Cardiac fibroblast (primary cell): ENCODE data around the gene RABEP2.
"Not testable (repeated sequence)": the region's sequence is repeated elsewhere in the genome, so short reads cannot be mapped to it uniquely, and the experiment has no call there.

Experiments
- DNase-seq, 2 donors: peaks; one replicate each; pipeline versions ENCODE4 v3.0.0 to v3.0.0-alpha.2; 2010; ENCODE audit warnings: low read depth in 2 of 2
- H3K4me3 ChIP-seq, 2 donors: replicated peaks in 1 of 2; 1 replicate in 1 of 2; 2 replicates in 1 of 2; pipeline ENCODE4 v1.5.1; 2011; ENCODE audit warnings: low read depth in 2 of 2, low read length in 2 of 2, mild to moderate bottlenecking in 2 of 2, moderate library complexity in 1 of 2
- TF ChIP-seq, protein P1 (sequence below): IDR thresholded peaks from one replicate; pipeline ENCODE4 v1.5.1; 2011; ENCODE audit warnings: low read depth, mild to moderate bottlenecking, low read length, inconsistent platforms

Gene RABEP2

DNA sequence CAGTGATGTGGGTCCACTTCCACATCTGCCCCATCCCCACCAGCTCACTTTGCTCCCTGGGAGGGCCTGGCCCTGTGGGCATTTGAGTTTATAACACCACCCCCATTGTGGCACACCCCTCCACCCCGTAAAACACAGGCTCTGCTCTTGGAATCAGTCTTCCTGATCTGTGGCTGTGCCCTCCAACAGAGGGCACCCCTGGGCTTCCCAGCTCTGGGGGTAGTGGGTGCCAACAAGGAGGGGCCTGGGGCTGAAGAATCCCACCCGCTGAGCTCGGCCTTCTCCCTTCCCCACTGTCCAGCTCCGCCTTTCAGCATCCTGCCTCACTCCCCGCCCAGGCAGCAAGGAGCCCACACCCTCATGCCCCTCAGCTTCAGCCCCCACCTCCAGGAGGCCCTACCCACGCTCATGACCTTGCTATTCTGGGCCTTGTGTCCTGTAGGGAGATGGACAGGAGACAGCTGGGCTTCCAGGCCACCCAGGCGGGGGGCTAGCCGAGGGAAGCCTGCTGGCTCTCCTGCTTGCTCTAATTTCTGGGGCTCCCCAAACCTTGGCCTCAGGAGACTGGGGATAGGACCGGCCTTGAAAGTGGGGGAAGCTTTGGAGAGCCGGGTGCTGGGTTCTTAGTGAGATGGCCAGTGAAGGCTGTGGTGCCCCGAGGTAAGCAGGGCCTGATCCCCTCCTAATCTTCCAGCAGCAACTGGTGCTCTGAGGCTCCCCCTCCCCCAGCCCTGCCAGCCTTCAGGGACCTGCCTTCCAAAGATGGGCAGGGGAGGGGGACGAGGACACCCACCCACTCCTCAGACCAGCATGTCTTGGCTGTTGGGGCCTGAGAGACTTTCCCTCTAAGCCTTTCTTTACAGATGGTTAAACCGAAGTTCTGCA, 49.7 kb downstream of the RABEP2 start:
- TF ChIP-seq, protein P1, sequence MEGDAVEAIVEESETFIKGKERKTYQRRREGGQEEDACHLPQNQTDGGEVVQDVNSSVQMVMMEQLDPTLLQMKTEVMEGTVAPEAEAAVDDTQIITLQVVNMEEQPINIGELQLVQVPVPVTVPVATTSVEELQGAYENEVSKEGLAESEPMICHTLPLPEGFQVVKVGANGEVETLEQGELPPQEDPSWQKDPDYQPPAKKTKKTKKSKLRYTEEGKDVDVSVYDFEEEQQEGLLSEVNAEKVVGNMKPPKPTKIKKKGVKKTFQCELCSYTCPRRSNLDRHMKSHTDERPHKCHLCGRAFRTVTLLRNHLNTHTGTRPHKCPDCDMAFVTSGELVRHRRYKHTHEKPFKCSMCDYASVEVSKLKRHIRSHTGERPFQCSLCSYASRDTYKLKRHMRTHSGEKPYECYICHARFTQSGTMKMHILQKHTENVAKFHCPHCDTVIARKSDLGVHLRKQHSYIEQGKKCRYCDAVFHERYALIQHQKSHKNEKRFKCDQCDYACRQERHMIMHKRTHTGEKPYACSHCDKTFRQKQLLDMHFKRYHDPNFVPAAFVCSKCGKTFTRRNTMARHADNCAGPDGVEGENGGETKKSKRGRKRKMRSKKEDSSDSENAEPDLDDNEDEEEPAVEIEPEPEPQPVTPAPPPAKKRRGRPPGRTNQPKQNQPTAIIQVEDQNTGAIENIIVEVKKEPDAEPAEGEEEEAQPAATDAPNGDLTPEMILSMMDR = no peak
- H3K4me3 ChIP-seq = no peak overlapping the region
- DNase-seq = no peak

DNA sequence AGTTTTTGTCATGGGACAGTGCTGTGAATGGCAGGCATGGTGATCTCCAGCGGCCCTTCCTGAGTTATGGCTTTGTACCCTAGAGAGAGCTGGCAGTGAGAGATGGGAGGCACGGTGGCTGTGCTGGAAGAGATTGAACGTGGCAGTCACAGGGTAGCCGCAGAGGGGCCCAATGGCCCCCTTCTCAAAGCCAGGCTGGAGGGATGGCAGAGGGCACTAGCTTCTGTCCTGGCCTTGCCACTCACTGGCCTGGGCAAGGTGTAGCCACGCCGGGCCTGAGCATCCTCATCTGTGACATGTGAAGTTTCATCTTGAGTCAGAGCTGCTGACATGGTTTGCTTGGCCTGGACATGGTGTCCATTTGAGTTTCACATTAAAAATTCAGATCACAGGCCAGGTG, 50.6 kb downstream of the RABEP2 start:
- no peak for DNase-seq
- TF ChIP-seq, protein P1 = no peak
- no peak overlapping the region for H3K4me3 ChIP-seq

DNA sequence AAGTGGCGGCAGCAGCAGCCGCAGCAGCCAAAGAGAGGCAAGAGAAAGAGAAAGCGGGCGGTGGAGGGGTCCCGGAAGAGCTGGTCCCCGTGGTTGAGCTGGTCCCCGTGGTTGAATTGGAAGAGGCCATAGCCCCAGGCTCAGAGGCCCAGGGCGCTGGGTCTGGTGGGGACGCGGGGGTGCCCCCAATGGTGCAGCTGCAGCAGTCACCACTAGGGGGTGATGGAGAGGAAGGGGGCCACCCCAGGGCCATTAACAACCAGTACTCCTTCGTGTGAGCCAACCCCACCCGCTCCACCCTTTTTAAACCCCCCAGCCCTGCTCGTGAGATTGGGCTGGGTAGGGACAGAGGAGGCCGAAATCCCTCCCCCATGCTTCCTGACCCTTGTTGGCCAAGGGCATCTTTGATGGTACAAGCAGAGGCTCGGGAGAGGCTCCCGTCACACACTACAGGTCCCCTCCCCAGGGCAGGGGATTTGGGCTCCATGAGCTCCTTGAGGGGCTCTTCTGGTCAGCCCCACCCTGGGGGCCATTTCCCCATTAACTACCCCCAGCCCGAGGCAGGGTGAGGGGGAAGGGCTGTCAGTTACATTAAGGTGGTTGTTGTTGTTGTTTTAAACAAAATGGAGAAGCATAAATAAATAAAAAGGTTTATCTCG, 51.4 kb downstream of the RABEP2 start:
- DNase-seq = peak in 1 of 2 donors; percentile 21
- TF ChIP-seq, protein P1 = peak; percentile 83
- no peak overlapping the region for H3K4me3 ChIP-seq

DNA sequence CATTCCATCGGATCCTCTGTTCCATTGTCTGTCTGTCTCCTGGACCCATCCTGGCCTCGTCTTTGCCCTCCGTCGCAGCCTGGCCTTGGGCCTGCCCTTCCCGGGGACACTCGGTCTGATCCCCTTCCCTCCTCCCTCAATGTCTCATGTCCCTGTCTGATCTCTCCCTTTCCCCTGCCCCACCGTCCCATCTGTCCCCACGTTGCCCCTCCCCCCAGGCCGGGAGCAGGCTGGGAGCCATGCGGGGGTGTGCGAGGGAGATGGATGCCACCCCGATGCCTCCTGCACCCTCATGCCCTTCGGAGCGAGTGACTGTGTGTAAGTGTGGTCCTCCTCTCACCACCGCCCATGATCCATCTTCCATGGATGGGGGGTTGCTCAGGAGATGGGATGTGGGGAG, 52.1 kb downstream of the RABEP2 start:
- TF ChIP-seq, protein P1 = no peak
- no peak overlapping the region for H3K4me3 ChIP-seq
- DNase-seq = no peak

DNA sequence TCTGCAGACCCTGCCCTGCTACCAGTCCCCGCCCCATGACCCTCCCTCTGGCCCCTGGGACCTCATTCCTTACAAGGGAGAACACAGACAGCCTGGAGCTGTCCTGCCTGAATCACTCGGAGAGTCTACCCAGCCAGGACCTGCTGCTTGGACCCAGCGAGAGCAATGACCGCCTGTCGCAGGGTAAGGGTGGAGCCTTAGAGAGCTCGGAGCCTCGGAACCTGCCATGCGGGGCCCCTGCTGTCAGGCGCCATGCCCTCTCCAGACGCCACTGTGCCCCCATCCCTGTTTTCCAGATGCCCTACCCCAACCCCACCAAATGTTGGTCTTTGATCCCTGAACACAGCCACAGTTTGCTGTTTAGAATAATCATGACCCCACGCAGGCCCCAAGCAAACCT, 55.8 kb downstream of the RABEP2 start:
- TF ChIP-seq, protein P1 = no peak
- no peak overlapping the region for H3K4me3 ChIP-seq
- DNase-seq = no peak

DNA sequence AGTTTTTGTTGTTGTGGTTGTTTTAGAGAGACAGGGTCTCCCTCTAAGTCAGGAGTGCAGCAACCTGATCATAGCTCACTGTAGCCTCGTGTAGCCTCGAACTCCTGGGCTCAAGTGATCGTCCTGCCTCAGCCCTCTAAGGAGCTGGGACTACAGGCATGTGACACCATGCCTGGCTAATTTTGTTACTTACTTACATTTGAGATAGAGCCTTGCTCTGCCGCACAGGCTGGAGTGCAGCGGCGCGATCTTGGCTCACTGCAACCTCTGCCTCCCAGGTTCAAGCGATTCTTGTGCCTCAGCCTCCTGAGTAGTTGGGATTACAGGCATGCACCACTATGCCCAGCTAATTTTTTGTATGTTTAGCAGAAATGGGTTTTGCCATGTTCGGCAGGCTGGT, 57.4 kb downstream of the RABEP2 start:
- DNase-seq, H3K4me3 ChIP-seq: not testable (repeated sequence)

DNA sequence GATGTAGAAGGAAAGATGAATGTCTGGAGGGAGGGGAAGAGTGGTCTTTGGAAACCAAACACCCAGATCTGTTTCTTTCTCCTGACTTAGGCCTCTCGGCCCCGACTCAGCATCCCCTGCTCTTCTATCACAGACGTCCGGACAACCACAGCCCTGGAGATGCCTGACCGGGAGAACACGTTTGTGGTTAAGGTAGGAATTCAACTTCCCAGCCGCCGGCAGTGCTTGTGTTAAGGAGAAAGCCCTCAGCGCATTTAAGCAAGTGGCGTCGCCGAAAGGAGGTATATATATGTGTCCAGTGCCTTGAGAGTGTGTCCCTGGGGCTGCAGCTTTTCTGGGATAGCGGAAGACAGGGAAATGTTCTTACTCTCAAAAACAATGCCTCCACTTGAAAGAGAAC, 57.8 kb downstream of the RABEP2 start:
- no peak overlapping the region for H3K4me3 ChIP-seq
- DNase-seq = no peak
- TF ChIP-seq, protein P1 = no peak
